Neural progenitor cell (in vitro differentiated cells): ENCODE results near the gene CDK9.

ENCODE experiments used
- CTCF ChIP-seq: fragments of 200-600 bp; sonication (generic); IDR thresholded peaks from 2 replicates; pipeline ENCODE4 v1.5.1; 2017; ENCODE audit warnings: antibody characterized with exemption, mild to moderate bottlenecking
- EZH2 ChIP-seq: fragments of 200-600 bp; sonication (generic); IDR thresholded peaks from 2 replicates; pipeline ENCODE4 v1.6.1; 2017; ENCODE audit warnings: antibody characterized with exemption, mild to moderate bottlenecking, moderate library complexity
- EZH2phosphoT487 ChIP-seq: fragments of 200-600 bp; sonication (generic); IDR thresholded peaks from 2 replicates; pipeline ENCODE4 v1.6.1; 2017; ENCODE audit warnings: antibody characterized with exemption

- TF ChIP-seq EZH2 (no peak), CTCF (no peak), EZH2phosphoT487 (no peak)
Measured at GRCh38 chr9:127753622-127754021, 32.2 kb upstream of the CDK9 start.
